HG02852 (cell line): ENCODE results near the gene C16orf74.

Source experiments
- ATAC-seq: cut with Tn5 transposase; IDR thresholded peaks from one replicate; pipeline ENCODE4 v1.9.1; 2021; ENCODE audit warnings: mild to moderate bottlenecking, moderate library complexity; ENCODE audit not compliant: unreplicated experiment

Gene C16orf74

DNA sequence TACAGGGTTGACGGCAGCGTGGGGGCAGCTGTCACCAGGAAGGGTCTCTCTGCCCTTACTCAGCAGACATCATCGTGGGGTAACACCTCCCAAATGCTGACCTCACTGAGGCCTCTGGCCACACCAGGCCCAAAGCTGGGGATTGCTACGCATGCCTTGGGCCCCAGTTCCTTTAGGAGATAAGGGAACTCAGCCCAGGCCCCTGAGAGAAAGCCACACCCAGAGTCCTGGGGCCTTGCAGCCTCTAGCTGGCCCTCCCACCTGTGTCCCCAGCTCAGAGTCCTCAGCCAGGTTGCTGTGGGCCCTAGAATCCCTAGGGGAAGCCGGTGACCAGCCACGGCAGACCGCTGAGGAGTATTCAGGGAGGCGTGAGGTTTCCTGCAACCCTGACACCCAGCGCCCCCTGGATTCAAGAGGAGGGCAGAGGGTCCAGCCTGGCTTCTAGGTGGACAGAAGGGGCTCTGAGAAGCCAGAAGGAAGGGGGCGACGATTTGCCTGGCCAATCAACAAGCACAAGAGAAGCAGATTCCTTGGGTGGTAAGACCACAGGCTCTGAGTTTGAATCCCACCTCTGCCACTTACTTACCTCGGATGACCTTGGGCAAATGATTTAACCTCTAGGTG lies 51.8 kb downstream of the C16orf74 start:
- ATAC-seq, result no peak

GRCh38 chr16:85698459-85698891 lies 52.4 kb downstream of the C16orf74 start:
- no peak for ATAC-seq

- ATAC-seq, result no peak
These were observed 53.5 kb downstream of the C16orf74 start for GRCh38 chr16:85697431-85697830.

DNA sequence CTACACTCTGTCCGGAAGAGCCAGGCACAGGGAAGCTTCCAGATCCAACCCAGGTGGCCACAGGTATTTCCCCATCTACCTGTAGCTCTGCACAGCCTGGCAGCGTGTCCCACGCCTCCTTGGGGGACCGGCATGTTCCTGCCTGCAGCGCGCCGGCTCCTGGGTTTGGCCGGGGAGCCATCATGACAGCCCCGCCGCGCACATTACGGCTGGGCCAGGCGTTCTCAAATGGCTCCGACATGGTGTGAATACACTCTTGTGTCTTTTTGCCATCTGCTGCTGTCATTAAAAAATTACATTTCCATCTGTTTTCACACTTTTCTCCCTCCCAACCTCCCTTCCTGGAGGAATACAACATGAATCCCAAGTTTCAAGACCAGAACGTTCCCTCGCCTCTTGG lies 54.1 kb downstream of the C16orf74 start:
- ATAC-seq, result no peak

GRCh38 chr16:85695196-85696128 lies 55.4 kb downstream of the C16orf74 start:
- ATAC-seq, result no peak

DNA sequence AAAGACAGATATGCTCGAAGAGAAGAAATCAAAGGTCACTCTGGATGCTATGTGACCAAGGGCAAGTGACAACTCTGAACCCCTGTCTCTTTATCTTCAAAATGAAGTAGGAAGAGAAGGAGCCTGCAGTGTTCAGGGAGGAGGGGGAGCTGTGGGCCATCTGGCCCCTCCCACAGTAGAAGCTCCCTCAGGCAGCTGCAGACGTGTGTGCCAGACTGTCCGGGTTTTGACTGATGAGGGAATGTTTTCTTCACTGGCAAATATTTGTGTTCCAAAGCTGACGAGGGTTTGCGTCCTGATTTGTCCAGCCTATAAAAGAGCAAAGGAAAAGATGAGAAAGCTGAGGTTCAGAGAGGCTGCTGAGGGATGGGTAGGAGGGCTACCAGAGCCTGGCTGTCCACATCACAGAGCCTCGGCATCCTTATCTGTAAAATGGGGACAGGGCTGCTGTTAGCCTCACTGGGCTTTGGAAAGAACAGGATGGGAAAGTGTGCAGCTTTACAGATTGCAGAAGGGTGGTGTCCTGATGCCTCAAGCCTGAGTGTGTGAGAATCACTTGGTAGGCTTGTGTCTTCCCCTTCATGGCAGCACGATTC lies 60.3 kb downstream of the C16orf74 start:
- ATAC-seq, result no peak

DNA sequence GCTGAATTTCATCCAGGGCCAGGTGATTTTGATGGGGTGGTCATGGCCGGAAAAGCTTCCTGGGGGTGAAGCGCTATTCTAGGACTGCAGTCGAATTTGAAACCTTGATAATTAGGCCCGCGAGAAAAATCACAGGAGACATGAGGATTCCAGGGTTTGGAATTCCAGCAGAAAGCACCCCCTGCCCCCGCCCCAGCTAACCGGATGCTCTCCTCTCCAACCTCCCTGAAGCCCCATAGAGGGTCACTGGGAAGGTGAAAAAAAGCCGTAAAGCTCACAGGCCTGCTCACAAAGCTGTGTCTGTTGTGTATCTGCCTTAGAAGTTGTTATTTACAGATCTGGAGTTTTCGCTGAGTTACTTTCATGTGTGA lies 61.0 kb downstream of the C16orf74 start:
- no peak for ATAC-seq

- ATAC-seq, result no peak
These were observed 61.5 kb downstream of the C16orf74 start for GRCh38 chr16:85689285-85689949.

GRCh38 chr16:85688586-85689284 lies 62.2 kb downstream of the C16orf74 start, which contains the start of gene GINS2:
Gene GINS2 (minus strand): TSS chr16:85688954. CDS start chr16:85688898, 56 bp downstream.
- peak; percentile 94 for ATAC-seq

DNA sequence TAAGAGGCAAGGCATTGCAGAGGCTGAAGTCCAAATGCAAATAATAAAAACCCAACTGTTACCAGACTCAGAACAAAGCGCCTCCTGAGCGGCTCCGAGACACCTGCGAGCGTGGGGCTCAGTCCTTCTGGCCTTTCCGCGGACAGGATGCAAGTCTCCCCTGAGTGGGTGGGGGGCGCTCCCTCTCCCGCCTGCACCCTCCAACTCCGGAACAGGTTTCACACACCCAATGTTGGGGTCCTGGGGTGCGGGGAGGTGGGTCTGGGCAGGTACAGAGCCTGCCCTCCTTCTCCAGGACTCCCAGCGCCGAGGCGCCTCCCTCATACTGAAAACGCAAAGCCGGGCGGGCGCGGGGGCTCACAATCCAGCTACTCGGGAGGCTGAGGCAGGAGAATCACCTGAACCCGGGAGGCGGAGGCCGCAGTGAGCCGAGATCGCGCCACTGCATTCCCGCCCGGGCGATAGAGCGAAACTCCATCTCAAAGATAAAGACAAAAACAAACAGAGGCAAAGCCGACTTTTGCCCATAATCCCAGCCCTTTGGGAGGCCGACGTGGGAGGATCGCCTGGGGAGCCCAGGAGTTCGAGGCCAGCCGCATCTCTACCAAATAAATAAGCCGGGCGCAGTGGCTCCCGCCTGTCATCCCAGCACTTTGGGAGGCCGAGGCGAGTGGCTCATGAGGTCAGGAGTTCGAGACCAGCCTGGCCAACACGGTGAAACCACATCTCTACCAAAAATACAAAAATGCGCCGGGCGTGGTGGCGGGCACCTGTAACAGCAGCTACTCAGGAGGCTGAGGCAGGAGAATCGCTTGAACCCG lies 63.0 kb downstream of the C16orf74 start:
- ATAC-seq, result no peak

GRCh38 chr16:85686912-85687591 lies 63.8 kb downstream of the C16orf74 start:
- ATAC-seq, result no peak

GRCh38 chr16:85685251-85685650 lies 65.6 kb downstream of the C16orf74 start:
- ATAC-seq, result no peak

DNA sequence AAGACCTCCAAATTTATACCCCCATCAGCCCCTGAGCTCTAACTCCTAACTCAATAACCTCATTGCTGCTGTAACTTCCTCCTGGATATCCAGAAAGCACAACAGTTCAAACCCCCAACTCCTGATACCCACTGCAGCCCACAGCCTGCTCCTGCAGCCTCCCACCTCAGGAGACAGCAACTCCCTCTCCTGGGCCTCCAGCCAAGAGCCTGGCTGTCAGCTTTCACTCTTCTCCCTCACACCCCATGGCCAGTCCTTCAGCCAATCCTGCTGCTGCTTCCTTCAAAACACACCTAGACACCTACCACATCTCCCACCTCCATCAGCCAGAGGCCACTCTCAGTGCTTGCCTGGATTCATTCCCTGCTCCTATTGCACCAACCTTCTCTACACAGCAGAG lies 67.5 kb downstream of the C16orf74 start:
- ATAC-seq, result no peak

GRCh38 chr16:85682516-85682915 lies 68.4 kb downstream of the C16orf74 start:
- ATAC-seq, result no peak

DNA sequence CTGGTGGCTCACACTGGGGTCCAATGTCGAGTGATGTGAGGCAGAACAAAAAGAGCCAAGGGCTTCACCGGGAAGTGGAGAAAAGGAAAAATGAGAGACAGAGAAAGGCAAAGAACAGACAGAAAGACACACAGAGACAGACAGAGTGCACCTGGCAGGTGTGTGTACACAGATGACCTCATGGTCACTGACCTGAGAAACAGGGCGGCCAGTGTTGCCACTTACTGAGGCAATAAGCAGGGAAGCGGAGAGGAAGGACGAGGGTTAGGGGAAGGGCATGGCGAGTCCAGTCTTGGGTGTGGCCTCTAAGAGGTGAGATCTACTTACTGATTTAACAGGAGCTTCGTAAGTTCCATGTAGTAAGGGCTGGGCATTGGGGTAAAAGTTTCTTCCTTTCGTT lies 69.6 kb downstream of the C16orf74 start:
- no peak for ATAC-seq

DNA sequence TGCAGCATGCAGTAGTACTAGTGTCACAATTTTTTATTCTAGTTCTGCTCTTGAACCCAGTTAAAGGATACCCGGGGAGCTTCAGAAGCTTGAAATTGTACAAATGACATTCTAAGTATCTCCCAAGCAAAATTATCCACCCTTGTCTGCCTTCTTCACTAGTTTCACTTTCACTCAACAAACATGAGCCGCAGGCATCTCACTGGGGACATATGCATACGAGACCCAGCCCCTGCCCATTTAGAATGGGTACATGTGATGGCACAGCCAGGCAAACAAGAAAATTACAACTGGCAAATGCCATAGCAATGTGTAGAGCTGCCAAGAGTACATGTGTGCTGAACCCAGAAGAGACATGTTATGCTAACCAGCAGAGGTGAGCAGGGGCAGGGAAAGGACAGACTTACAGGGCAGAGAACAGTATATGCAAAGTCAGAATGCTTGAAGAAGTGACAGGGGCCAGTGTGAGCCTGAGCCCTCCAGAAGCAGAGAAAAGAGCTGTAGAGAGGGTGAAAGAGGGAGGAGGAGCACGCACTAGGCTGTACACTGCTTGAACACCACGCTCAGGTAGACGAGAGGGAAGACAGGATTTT lies 70.4 kb downstream of the C16orf74 start:
- ATAC-seq, result no peak

DNA sequence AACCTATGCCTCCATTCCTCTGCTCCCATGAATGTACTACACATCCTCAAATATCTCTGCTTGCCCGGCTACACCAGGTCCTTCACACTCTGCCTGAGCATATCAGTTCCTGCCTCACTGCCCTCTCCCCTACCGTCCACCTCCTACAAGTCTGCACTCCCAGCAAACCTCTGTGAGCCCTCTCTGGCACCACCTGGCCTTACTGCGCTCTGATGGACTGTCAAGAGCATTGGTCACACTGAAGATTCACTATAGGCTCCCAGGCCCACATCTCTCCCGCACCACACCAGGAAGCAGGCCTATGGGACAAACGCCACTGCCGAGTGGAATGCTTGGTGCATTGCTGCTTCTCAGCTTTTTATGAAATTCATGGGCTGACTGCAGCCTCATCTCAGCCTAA lies 71.0 kb downstream of the C16orf74 start:
- no peak for ATAC-seq

DNA sequence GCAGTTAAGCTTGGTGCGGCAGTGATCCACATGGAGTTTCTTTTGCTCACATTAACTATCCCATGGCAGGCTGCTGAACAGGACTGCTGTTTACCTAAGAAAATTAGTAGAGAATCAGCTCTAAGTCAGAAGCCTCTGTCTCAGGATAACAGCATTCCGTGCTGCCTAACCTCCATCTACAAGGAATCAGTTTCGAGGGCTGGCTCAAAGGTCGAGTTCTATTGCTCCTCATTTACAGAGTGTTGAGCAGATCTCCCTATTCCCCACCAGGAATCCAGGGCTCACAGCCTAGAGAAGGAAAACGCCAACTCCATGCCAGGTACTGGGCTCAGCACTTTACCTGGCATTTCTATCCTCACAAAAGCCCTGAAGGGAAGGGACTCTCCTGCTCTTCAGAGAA lies 72.1 kb downstream of the C16orf74 start:
- no peak for ATAC-seq

DNA sequence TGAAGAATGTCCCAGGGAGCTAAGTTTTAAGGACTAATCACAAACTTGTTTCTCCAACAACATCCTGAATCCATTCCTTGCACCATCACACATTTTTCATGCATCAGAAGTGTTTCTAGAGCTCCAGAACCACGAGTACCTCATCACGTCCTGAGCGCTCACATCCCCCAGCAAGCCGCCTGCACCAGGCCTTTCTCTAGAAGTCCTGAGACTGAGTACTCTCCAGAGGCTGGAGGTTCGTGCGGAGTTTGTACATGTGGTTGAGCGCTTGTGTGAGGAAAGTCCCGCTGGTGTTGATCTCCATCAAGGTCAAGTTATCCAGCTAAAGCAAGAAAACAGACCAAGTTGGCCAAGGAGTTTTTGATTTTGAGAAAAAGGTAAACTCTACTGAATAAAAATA lies 72.9 kb downstream of the C16orf74 start:
- no peak for ATAC-seq
